ENCODE results near the gene LITAFD.
"Not testable (repeated sequence)": the region's sequence is repeated elsewhere in the genome, so short reads cannot be mapped to it uniquely, and the experiment has no call there.

The LITAFD gene

GRCh38 chr16:8894736-8895334 is 12.7 kb downstream of the LITAFD start:
- DNase-seq (ENCODE audit: low read depth) = no peak

GRCh38 chr16:8898660-8899318 is 16.6 kb downstream of the LITAFD start:
- no peak for DNase-seq (ENCODE audit: low read depth)

GRCh38 chr16:8899709-8900317 is 17.7 kb downstream of the LITAFD start:
- DNase-seq (ENCODE audit: low read depth) = no peak

- DNase-seq (ENCODE audit: low read depth) = no peak
Observed at GRCh38 chr16:8900343-8900742, 18.2 kb downstream of the LITAFD start.

- no peak for DNase-seq (ENCODE audit: low read depth)
Observed at GRCh38 chr16:8901320-8901861, 19.2 kb downstream of the LITAFD start.

- no peak for DNase-seq (ENCODE audit: low read depth)
Observed at GRCh38 chr16:8903004-8903403, 20.9 kb downstream of the LITAFD start.

GRCh38 chr16:8904018-8904430 is 21.9 kb downstream of the LITAFD start:
- DNase-seq (ENCODE audit: low read depth) = no peak

GRCh38 chr16:8905168-8905762 is 23.1 kb downstream of the LITAFD start:
- no peak for DNase-seq (ENCODE audit: low read depth)

- no peak for DNase-seq (ENCODE audit: low read depth)
Observed at GRCh38 chr16:8905795-8906591, 23.8 kb downstream of the LITAFD start.

GRCh38 chr16:8907096-8907495 is 24.9 kb downstream of the LITAFD start:
- DNase-seq (ENCODE audit: low read depth) = no peak

GRCh38 chr16:8908810-8909468 is 26.8 kb downstream of the LITAFD start:
- no peak for DNase-seq (ENCODE audit: low read depth)

- no peak for DNase-seq (ENCODE audit: low read depth)
Observed at GRCh38 chr16:8910811-8911210, 28.7 kb downstream of the LITAFD start.

- DNase-seq (ENCODE audit: low read depth) = no peak
Observed at GRCh38 chr16:8912793-8913192, 30.6 kb downstream of the LITAFD start.

- DNase-seq (ENCODE audit: low read depth) = no peak
Observed at GRCh38 chr16:8914098-8914497, 31.9 kb downstream of the LITAFD start.

GRCh38 chr16:8915722-8916301 is 33.7 kb downstream of the LITAFD start:
- DNase-seq (ENCODE audit: low read depth) = no peak

GRCh38 chr16:8916541-8917225 is 34.5 kb downstream of the LITAFD start:
- DNase-seq (ENCODE audit: low read depth) = no peak

GRCh38 chr16:8917336-8917735 is 35.2 kb downstream of the LITAFD start:
- not testable (repeated sequence) for DNase-seq (ENCODE audit: low read depth)

GRCh38 chr16:8919089-8919933 is 37.2 kb downstream of the LITAFD start:
- DNase-seq (ENCODE audit: low read depth) = no peak

- DNase-seq (ENCODE audit: low read depth) = no peak
Observed at GRCh38 chr16:8919934-8920462, 37.8 kb downstream of the LITAFD start.

All from stimulated activated CD8-positive, alpha-beta memory T cell treated with anti-CD3 and anti-CD28 coated beads, Interleukin-7, amount 100 ng/mL, for 24 hours (primary cell).